ENCODE measurements around the gene ZNF79.

Gene ZNF79

GRCh38 chr9:127426756-127427155, 2.6 kb downstream of the ZNF79 start:
- no peak for DNase-seq (ENCODE audit: low read depth in 2 of 2)

- DNase-seq (ENCODE audit: low read depth in 2 of 2): no peak
These were observed 4.2 kb downstream of the ZNF79 start for GRCh38 chr9:127428348-127428747.

DNA sequence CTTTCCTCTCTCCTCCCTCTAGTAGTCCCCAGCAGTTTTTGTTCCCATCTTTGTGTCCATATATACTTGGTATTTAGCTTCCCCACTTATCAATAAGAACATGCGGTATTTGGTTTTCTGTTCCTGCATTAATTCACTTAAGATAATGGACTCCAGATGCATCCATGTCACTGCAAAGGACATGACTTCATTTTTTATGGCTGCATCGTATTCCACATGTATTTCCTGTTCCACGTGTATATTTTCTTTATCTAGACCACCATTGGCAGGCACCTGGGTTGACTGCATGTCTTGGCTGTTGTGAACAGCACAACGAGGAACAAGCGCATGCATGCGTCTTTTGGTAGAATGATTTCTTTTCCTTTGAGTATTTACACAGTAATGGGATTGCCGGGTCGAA, 6.2 kb downstream of the ZNF79 start:
- DNase-seq (ENCODE audit: low read depth in 2 of 2): no peak

- DNase-seq (ENCODE audit: low read depth in 2 of 2): no peak
These were observed 13.5 kb downstream of the ZNF79 start for GRCh38 chr9:127437497-127438264.

DNA sequence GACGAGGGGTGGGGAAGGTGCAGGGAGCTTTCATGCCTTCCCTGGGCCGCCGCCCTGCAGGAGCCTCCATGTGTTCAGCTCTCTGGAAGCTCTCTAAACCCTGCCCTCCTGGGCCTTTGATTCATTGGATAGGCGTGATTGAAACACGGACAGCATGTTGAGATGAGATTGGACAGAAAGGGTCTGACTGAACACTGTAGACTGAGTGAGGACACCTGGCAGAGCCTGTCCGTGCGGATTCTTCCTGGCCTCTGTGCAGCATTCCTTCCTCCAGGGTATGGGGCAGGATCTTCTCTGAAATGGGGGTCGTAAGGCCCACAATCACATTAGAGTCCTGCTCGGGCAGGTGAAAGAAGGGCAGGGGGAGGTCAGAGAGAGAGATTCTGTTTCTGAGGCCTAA, 14.2 kb downstream of the ZNF79 start:
- DNase-seq (ENCODE audit: low read depth in 2 of 2): no peak

DNA sequence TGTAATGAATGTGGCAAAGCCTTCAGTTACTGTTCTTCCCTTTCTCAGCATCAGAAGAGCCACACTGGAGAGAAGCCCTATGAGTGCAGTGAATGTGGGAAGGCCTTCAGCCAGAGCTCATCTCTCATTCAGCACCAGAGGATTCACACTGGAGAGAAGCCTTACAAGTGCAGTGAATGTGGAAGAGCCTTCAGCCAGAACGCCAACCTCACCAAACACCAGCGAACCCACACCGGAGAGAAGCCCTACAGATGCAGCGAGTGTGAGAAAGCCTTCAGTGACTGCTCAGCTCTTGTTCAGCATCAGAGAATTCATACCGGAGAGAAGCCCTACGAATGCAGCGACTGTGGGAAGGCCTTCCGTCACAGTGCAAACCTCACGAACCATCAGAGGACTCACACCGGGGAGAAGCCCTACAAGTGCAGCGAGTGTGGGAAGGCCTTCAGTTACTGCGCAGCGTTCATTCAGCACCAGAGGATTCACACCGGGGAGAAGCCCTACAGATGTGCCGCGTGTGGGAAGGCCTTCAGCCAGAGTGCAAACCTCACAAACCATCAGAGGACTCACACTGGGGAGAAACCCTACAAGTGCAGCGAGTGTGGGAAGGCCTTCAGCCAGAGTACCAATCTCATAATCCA, 20.2 kb downstream of the ZNF79 start:
- no peak for DNase-seq (ENCODE audit: low read depth in 2 of 2)

- no peak for DNase-seq (ENCODE audit: low read depth in 2 of 2)
These were observed 21.0 kb downstream of the ZNF79 start for GRCh38 chr9:127444921-127445850.

DNA sequence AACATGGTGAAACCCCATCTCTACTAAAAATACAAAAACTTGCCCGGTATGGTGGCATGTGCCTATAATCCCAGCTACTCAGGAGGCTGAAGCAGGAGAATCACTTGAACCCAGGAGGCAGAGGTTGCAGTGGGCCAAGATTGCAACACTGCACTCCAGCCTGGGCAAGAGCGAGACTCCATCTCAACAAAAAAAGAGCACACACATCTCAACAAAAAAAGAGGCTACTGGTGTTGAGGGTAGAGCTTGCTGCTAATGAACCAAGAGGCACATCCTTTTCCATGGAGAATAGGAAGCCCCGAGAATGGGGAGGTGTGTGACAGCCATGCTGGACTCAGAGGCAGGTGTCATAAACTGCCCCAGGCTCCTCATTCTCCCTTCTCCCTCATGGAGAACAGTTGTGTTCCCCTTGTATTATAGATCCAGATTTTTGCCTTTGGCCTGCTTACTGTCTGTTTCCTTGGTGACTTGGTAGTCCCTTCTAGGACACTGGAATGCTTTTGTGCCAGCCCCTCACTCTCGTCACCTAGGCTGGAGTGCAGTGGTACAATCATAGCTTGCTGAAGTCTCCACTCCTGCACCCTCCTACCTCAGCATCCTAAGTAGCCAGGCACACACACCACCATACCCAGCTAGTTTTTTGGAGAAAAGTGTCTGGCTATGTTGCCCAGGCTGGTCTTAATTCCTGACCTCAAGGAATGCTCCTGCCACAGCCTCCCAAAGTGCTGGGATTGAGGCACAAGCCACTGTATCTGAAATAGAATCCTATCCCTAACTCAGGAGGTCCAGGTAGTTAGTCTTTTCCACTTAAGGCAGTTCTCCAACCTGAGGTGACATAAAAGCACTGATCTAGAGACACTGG, 21.9 kb downstream of the ZNF79 start:
- no peak for DNase-seq (ENCODE audit: low read depth in 2 of 2)

DNA sequence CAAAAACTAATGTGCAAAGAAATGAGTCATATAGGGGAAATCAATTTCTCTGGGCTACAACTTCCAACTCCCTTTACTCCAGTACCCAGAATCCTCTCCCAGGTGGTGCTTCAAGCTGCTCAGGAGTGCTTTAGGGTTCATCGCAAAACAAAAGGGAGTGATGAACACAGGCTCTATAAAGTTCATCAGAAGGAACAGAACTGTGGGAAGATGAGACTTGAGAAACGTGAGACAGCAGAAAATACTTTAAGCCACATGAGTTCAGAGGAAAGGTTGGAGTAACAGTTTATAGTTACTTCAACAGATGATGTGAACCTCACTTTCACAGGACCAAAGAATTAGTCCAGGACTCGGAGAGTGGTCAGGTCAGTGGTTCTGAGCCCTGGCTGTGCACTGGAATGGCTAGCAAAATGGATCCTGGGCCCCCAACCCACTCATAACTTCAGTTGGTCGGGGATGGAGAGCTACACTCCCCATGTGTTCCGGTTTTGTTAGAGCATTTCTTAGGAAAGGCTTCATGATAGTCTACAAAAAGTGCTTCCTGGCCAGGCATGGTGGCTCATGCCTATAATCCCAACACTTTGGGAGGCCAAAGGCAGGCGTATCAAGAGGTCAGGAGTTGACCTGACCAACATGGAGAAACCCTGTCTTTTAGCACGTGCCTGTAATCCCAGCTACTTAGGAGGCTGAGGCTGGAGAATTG, 22.7 kb downstream of the ZNF79 start:
- DNase-seq (ENCODE audit: low read depth in 2 of 2): no peak

- no peak for DNase-seq (ENCODE audit: low read depth in 2 of 2)
These were observed 23.4 kb downstream of the ZNF79 start for GRCh38 chr9:127447416-127448111.

DNA sequence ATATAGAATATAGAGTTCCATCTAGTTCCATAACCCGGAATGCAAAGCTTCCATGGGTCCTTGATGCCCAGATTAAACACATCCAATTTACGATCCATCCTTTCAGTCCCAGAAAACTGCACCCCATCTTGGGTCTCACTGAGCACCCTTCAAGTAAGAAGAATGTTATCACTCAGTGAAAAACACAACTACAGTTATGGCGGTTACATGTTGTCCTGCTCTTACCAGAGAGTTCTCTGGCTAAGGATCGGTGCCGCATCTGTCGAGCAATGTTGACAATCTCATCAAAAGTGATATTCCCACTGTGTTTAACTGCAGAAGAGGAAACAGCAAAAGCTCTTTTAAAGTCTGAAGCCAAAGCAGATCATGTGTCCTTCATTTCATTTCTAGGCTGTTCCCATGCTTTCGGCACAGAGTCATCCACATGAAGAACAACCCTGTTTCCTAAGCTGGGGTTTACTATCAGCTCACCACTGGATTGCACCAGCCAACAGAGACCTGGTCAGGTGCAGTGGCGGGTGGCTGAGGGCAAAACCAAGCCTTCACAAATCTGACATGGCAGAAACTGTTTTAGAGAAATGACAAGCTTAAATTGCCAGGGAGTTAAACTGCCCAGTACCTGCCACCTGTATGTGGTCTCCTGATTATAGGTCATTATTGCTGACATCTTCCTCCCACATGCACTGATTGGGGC, 24.1 kb downstream of the ZNF79 start:
- no peak for DNase-seq (ENCODE audit: low read depth in 2 of 2)

- DNase-seq (ENCODE audit: low read depth in 2 of 2): no peak
These were observed 25.3 kb downstream of the ZNF79 start for GRCh38 chr9:127449332-127449966.

DNA sequence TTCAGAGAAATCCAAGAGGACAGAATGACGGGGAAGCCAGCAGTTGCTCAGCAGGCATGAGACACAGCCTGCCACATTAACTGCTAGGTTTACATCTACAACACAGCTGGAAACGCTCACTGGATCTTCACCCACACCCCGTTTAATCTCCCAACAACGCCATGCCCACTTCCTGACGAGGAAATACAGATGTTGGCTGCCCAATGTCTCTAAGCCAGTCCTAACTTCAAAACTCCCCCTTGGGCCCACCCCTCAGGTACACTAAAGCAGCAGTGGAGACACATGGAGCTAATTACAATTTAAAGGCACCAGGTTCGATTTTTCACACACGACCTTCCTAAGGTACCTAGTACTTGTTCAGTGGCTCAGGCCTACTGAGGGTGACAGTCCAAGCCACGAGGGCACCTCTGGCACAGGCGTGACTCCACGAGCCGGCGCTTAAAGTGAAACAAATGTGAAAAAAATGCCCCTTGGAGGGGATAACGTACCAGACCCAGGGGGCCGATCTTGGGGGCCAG, 26.1 kb downstream of the ZNF79 start:
- no peak for DNase-seq (ENCODE audit: low read depth in 2 of 2)

DNA sequence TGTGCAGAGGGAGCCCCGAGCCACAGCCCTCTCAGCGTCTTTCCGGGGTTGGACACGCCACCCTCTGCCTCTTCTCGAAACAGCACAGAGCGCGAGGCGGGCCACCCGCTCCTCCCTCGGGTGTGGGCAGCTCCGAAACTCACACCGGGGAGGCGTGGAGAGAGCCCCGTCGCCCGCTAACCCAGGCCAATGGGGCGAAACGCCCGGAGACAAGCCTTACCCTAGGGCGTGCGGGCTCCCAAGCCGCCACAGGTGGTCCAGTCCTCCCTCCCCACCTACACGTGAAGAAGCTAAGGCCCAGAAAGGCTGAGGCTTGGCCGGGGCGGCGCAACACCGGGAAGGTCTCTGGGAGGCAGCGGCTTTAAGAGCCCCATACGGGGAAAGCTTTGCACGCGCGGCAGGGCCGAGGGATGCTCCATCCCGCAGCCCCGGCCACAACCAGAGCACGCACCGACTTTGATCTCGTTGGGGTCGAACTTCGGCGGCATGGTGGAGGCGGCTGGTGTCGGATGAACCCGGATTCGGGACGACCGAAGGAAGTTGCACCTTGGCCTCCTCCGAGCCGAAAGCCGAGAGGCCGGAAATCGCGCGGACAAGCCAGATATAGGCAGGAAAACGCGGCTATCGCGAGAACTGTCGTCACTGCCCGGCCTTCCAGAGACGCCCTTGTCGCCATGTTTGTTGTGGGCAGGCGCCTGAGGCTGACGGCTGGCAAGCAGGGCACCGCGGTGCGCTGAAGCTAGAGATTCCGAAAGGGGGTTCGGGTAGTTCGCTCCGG, 26.8 kb downstream of the ZNF79 start, which contains the start of the genes LRSAM1 and RPL12:
Gene LRSAM1 (plus strand): TSS at position 681 of the 778 bp plus-strand sequence. CDS start 3,018 bp downstream, outside the sequence.
Gene RPL12 (minus strand): TSS at position 577 of the 778 bp plus-strand sequence. CDS start 89 bp downstream, at position 488.
- peak; percentile 89 to 91 for DNase-seq (ENCODE audit: low read depth in 2 of 2)

- no peak for DNase-seq (ENCODE audit: low read depth in 2 of 2)
These were observed 27.4 kb downstream of the ZNF79 start for GRCh38 chr9:127451608-127451857.

DNA sequence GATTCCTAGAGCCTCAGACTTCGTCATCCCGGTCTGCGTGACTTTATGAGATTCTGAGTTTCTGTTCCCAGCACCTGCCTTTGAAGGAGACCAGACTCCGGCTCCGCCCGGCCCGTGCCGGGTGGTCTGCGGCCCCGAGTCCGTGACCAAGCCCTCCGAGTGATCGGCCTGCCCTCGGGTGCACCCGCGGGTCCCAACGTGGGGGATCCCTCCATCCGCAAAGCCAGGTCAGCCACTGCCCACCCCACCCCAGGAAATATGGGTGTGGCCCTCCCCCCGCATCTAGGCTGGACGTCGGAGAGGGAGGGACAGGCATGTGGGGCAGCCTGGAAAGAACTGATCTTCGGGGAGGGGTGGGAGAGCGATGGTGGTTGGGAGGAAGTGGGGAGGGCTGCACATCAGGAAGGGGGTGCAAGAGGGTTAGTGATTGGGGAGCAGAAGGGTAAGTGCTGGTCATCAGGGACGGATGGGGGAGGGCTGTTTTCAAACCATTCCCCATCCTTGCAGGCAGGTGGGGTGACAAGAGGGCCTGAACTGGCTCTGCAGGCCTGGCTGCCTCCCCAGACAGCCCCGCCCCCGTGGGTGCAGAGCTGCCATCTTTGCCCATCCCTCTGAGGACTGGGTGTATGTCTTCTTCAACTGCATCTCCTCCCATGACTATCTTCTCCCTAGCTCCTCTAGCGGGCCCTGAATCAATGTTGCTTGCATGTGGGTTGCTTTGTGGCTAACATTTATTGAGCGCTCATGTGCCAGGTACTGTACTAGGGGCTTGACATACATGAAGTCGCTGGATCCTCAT, 27.9 kb downstream of the ZNF79 start:
- DNase-seq (ENCODE audit: low read depth in 2 of 2): no peak

- no peak for DNase-seq (ENCODE audit: low read depth in 2 of 2)
These were observed 28.5 kb downstream of the ZNF79 start for GRCh38 chr9:127452691-127453090.

Data from fibroblast of skin of left quadriceps (primary cell).